Gastroesophageal sphincter (tissue), 4 donors: Measurements from ENCODE around the gene CDYL. TPM values are rescaled to one million over a fixed set of nuclear protein-coding genes. Genes with fewer than 3 reads are reported as not detected.

ENCODE experiments used
- ATAC-seq: fragments of 150-250 bp; one replicate; pipeline ENCODE4 v1.9.1; 2016; ENCODE audit warnings: mild to moderate bottlenecking, moderate library complexity
- H3K27ac ChIP-seq, 4 donors: fragments of 200-600 bp; sonication (generic) in 3 of 4; 1 replicate in 3 of 4; 2 replicates in 1 of 4; pipeline ENCODE4 v1.5.1; 2016 to 2019
- H3K27me3 ChIP-seq: fragments of 200-600 bp; sonication (generic); one replicate; pipeline ENCODE4 v1.5.1; 2019
- H3K36me3 ChIP-seq, 2 donors: fragments of 200-600 bp; sonication (generic); one replicate each; pipeline ENCODE4 v1.5.1; 2019; ENCODE audit warnings: control low read depth in 1 of 2
- H3K4me1 ChIP-seq, 3 donors: fragments of 200-600 bp; sonication (generic); 1 replicate in 2 of 3; 2 replicates in 1 of 3; pipeline ENCODE4 v1.5.1; 2016 to 2019; ENCODE audit warnings: control low read depth in 2 of 3
- H3K4me3 ChIP-seq, 2 donors: fragments of 200-600 bp; sonication (generic); one replicate each; pipeline ENCODE4 v1.5.1; 2019; ENCODE audit warnings: mild to moderate bottlenecking in 1 of 2, moderate library complexity in 1 of 2
- H3K9me3 ChIP-seq, 3 donors: fragments of 200-600 bp; sonication (generic); one replicate each; pipeline ENCODE4 v1.5.1; 2017 to 2019; ENCODE audit warnings: control low read depth in 2 of 3
- CTCF ChIP-seq, 4 experiments: fragments of 200-600 bp in 2 of 4; fragments of 450-650 bp in 2 of 4; sonication (generic) in 1 of 4; IDR thresholded peaks; one replicate each; pipeline ENCODE4 v1.5.1; 2017 to 2019; ENCODE audit warnings: antibody characterized with exemption in 4 of 4, mild to moderate bottlenecking in 2 of 4, moderate library complexity in 2 of 4
- EP300 ChIP-seq: sonication (generic); formaldehyde crosslinking; IDR thresholded peaks from one replicate; pipeline ENCODE4 v1.6.1; 2017; ENCODE audit warnings: antibody characterized with exemption, mild to moderate bottlenecking
- POLR2A ChIP-seq, 2 donors: fragments of 450-650 bp; IDR thresholded peaks; one replicate each; pipeline ENCODE4 v1.6.1; 2017; ENCODE audit warnings: antibody characterized with exemption in 2 of 2, mild to moderate bottlenecking in 2 of 2, moderate library complexity in 1 of 2
- POLR2AphosphoS5 ChIP-seq: sonication (generic); formaldehyde crosslinking; IDR thresholded peaks from one replicate; pipeline ENCODE4 v1.6.1; 2017; ENCODE audit warnings: antibody characterized with exemption
- WGBS, 2 donors: methylation state at CpG; one replicate each; pipeline ENCODE4 v1.1.5; 2018; ENCODE audit warnings: low coverage in 1 of 2; 5-methylcytosine and 5-hydroxymethylcytosine counted together
- total RNA-seq, 4 donors: library from RNA; depleted of rRNA; stranded (reverse); fragments of >200 nt; gene quantifications; one replicate each; pipeline ENCODE4 v1.1.0, GENCODE V29; 2016

The CDYL gene
- total RNA-seq, 4 donors from 2014 or later = 32.0 to 68.3 (median 54.0) TPM

GRCh38 chr6:4768815-4769214 lies 7.4 kb upstream of the CDYL start:
- ATAC-seq = no peak
- H3K27ac ChIP-seq = no peak overlapping the region
- no peaks in the 10 kb centered on the region for H3K27me3 ChIP-seq
- no peaks in the 10 kb centered on the region for H3K4me1 ChIP-seq
- H3K4me3 ChIP-seq = no peak overlapping the region
- WGBS, 2 donors = 81 to 89% methylated on average over 7 of the region's 7 CpGs
- no peak for TF ChIP-seq CTCF (IDR thresholded peaks at IDR 0.05)
- TF ChIP-seq EP300 = no peak
- no peak for TF ChIP-seq POLR2A (IDR thresholded peaks at IDR 0.05)
- no peak for TF ChIP-seq POLR2AphosphoS5
- H3K36me3 ChIP-seq = no peaks in the 10 kb centered on the region
- peaks cover 0 to 21% (median 0%) of the 10 kb centered on the region in 3 donors for H3K9me3 ChIP-seq

- Histone ChIP-seq H3K4me3 (no peak overlapping the region), H3K4me1 (peaks cover 0 to 15% (median 3%) of the 10 kb centered on the region in 3 donors), H3K36me3 (no peaks in the 10 kb centered on the region), H3K9me3 (no peaks in the 10 kb centered on the region), H3K27me3 (no peaks in the 10 kb centered on the region), H3K27ac (no peak overlapping the region)
- no peak for TF ChIP-seq POLR2AphosphoS5
- TF ChIP-seq EP300 = no peak
- no peak for ATAC-seq
- 50% methylated on average over 5 of the region's 5 CpGs for WGBS, 2 donors
Observed at GRCh38 chr6:4772750-4773149, 3.5 kb upstream of the CDYL start.

- 9 to 14% methylated on average over 7 of the region's 7 CpGs for WGBS, 2 donors
Observed at GRCh38 chr6:4773181-4773580, 3.0 kb upstream of the CDYL start.

GRCh38 chr6:4774296-4774695 lies 1.9 kb upstream of the CDYL start:
- Histone ChIP-seq H3K27me3 (no peaks in the 10 kb centered on the region), H3K4me1 (peaks cover 0 to 27% (median 3%) of the 10 kb centered on the region in 3 donors), H3K9me3 (no peaks in the 10 kb centered on the region), H3K36me3 (no peaks in the 10 kb centered on the region), H3K4me3 (no peak overlapping the region), H3K27ac (peak overlapping the region in 3 of 4 donors; percentile 89 to 91 (median 90))
- 39 to 55% methylated on average over 5 of the region's 6 CpGs for WGBS, 2 donors
- TF ChIP-seq POLR2AphosphoS5 (no peak), CTCF (IDR thresholded peaks at IDR 0.05) (no peak), EP300 (no peak), POLR2A (IDR thresholded peaks at IDR 0.05) (no peak)
- no peak for ATAC-seq

More at GRCh38 chr6:4773181-4773580, 3.0 kb upstream of the CDYL start:
- TF ChIP-seq EP300 (no peak), POLR2A (IDR thresholded peaks at IDR 0.05) (no peak), CTCF (IDR thresholded peaks at IDR 0.05) (no peak), POLR2AphosphoS5 (no peak)
- Histone ChIP-seq H3K9me3 (no peaks in the 10 kb centered on the region), H3K4me1 (peaks cover 0 to 19% (median 3%) of the 10 kb centered on the region in 3 donors), H3K36me3 (no peaks in the 10 kb centered on the region), H3K4me3 (no peak overlapping the region), H3K27me3 (no peaks in the 10 kb centered on the region), H3K27ac (no peak overlapping the region)
- no peak for ATAC-seq

- H3K36me3 ChIP-seq = no peaks in the 10 kb centered on the region
- H3K4me3 ChIP-seq = peak overlapping the region; percentile 26 to 80
- no peaks in the 10 kb centered on the region for H3K9me3 ChIP-seq
- no peak for TF ChIP-seq CTCF (IDR thresholded peaks at IDR 0.05)
- TF ChIP-seq EP300 = no peak
- no peak for TF ChIP-seq POLR2A (IDR thresholded peaks at IDR 0.05)
- no peak for TF ChIP-seq POLR2AphosphoS5
- no peaks in the 10 kb centered on the region for H3K27me3 ChIP-seq
- WGBS, 2 donors = 20 to 26% methylated on average over 19 to 21 of the region's 47 CpGs
- peak overlapping the region; percentile 4 to 91 (median 90) for H3K27ac ChIP-seq
- peaks cover 0 to 33% (median 3%) of the 10 kb centered on the region in 3 donors for H3K4me1 ChIP-seq
- ATAC-seq = no peak
Observed at GRCh38 chr6:4774715-4775493, 1.3 kb upstream of the CDYL start.
